Measurements from ENCODE around the gene KDM5B.
"Not testable (repeated sequence)": the region's sequence is repeated elsewhere in the genome, so short reads cannot be mapped to it uniquely, and the experiment has no call there.

The KDM5B gene

DNA sequence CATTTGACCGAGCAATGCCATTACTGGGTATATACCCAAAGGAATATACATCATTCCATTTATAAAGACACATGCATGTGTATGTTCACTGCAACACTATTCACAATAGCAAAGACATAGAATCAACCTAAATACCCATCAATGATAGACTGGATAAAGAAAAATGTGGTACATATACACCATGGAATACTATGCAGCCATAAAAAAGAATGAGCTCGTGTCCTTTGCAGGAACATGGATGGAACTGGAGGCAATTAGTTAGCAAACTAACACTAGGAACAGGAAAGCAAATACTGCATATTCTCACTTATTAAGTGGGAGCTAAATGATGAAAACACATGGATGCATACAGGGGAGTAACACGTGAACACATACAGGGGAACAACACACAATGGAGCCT is 63.5 kb downstream of the KDM5B start:
- not testable (repeated sequence) for H3K4me1 ChIP-seq (ENCODE audit: insufficient read depth, low read length); H3K9me3 ChIP-seq (ENCODE audit: insufficient read depth, low read depth, low read length); H3K9ac ChIP-seq (ENCODE audit: low read depth, low read length); H3K27ac ChIP-seq (ENCODE audit: low read depth, low read length); H3K4me3 ChIP-seq (ENCODE audit: low read length); H3K27me3 ChIP-seq (ENCODE audit: insufficient read depth, low read length)
- 94% methylated on average over 3 of the region's 3 CpGs for WGBS
- peaks cover 94% of the 10 kb centered on the region for H3K36me3 ChIP-seq (ENCODE audit: insufficient read depth, low read length)

DNA sequence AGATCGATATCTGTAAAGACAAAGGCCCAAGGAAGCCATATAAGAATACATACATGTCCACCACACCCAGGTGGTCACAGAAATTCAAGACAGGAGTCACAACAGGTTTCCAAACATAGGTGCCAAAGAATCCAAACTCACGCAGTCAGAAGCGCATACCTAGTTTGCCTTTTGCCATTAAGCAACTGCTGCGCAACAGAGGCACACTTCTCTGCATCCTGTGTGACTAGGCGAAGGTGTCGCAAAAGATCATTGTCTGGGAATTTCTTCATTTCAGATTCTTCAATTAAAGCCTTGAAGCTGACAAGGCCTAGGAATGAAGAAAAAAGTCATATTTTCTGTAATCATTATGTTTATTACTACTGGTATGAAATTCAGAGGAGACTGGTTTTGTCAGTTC is 65.7 kb downstream of the KDM5B start:
- H3K4me1 ChIP-seq (ENCODE audit: insufficient read depth, low read length): no peaks in the 10 kb centered on the region
- no peak overlapping the region for H3K4me3 ChIP-seq (ENCODE audit: low read length)
- no peak overlapping the region for H3K27ac ChIP-seq (ENCODE audit: low read depth, low read length)
- H3K9me3 ChIP-seq (ENCODE audit: insufficient read depth, low read depth, low read length): peaks cover 8% of the 10 kb centered on the region; the same call in 1 of the 2 replicates
- H3K9ac ChIP-seq (ENCODE audit: low read depth, low read length): no peak overlapping the region
- H3K27me3 ChIP-seq (ENCODE audit: insufficient read depth, low read length): no peaks in the 10 kb centered on the region
- H3K36me3 ChIP-seq (ENCODE audit: insufficient read depth, low read length): peaks cover 89% of the 10 kb centered on the region
- 98% methylated on average over 6 of the region's 6 CpGs for WGBS

DNA sequence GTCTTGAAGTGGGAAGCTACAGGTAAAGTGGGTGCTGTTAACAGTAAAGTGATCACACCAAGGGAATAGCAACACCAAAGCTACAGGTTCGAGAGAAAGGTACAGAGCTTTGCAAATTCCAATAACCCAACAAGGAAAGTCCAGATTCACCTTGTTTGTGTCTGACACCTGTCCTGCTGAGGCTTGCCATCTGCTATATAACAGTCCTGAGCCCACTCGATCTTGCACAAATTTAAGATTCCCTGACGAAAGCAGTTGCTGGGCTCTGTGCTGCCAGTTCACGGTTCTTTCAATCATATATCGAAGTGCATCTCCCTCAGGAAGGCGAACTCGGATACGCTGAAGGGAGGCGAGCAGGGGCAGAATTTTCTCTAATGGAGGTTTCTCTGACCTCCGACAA is 75.0 kb downstream of the KDM5B start:
- no peaks in the 10 kb centered on the region for H3K4me1 ChIP-seq (ENCODE audit: insufficient read depth, low read length)
- H3K27ac ChIP-seq (ENCODE audit: low read depth, low read length): no peak overlapping the region
- no peaks in the 10 kb centered on the region for H3K27me3 ChIP-seq (ENCODE audit: insufficient read depth, low read length)
- peaks cover 100% of the 10 kb centered on the region for H3K36me3 ChIP-seq (ENCODE audit: insufficient read depth, low read length)
- 95% methylated on average over 10 of the region's 10 CpGs for whole genome bisulfite sequencing
- no peaks in the 10 kb centered on the region for H3K9me3 ChIP-seq (ENCODE audit: insufficient read depth, low read depth, low read length)
- no peak overlapping the region for H3K9ac ChIP-seq (ENCODE audit: low read depth, low read length)
- no peak overlapping the region for H3K4me3 ChIP-seq (ENCODE audit: low read length)

DNA sequence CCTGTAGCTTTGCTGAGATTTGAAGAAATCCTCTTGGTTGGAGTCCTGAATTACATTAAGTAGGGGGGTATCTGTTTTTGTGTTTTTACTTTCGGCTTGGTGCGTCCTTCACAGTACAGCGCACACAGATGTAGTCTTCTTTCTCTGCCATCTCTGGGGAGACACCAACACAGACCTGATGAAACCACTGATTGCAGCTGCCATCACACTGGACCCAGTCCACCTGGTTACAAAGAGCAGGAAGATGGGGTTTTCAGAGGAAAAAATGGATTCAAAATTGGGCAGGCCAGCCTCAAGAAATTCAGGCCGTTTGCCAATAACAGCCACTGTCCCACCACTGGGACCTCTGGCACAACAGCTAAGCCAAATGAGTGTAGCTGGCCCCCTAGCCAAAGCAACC is 79.3 kb downstream of the KDM5B start:
- Histone ChIP-seq H3K9me3 (ENCODE audit: insufficient read depth, low read depth, low read length) (no peaks in the 10 kb centered on the region), H3K4me3 (ENCODE audit: low read length) (no peak overlapping the region), H3K27me3 (ENCODE audit: insufficient read depth, low read length) (no peaks in the 10 kb centered on the region), H3K9ac (ENCODE audit: low read depth, low read length) (no peak overlapping the region), H3K4me1 (ENCODE audit: insufficient read depth, low read length) (no peaks in the 10 kb centered on the region), H3K27ac (ENCODE audit: low read depth, low read length) (no peak overlapping the region), H3K36me3 (ENCODE audit: insufficient read depth, low read length) (peaks cover 97% of the 10 kb centered on the region)
- WGBS: 96% methylated on average over 4 of the region's 4 CpGs

DNA sequence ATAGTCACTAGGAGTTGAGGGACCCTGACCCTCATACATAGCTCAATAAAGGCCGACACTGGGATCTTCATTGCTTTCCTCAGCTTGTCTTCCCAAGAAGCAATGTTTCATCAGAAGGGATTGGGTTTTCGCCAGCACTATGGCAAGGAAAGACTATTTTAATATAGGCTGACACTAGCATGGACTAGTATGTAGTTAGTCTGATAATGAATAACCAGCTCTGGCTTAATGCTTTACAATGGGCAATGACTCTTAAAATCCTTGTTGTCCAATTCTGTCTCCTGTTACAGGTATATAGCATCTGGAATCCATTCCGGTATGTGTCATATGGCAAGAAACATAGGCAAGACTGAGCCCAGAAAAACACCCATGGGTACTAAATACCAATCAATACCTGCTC is 82.7 kb downstream of the KDM5B start:
- no peaks in the 10 kb centered on the region for H3K9me3 ChIP-seq (ENCODE audit: insufficient read depth, low read depth, low read length)
- H3K4me1 ChIP-seq (ENCODE audit: insufficient read depth, low read length): no peaks in the 10 kb centered on the region
- H3K36me3 ChIP-seq (ENCODE audit: insufficient read depth, low read length): peaks cover 63% of the 10 kb centered on the region
- WGBS: 94% methylated on average over 3 of the region's 3 CpGs
- no peak overlapping the region for H3K4me3 ChIP-seq (ENCODE audit: low read length)
- H3K27me3 ChIP-seq (ENCODE audit: insufficient read depth, low read length): no peaks in the 10 kb centered on the region
- H3K9ac ChIP-seq (ENCODE audit: low read depth, low read length): no peak overlapping the region
- H3K27ac ChIP-seq (ENCODE audit: low read depth, low read length): no peak overlapping the region

DNA sequence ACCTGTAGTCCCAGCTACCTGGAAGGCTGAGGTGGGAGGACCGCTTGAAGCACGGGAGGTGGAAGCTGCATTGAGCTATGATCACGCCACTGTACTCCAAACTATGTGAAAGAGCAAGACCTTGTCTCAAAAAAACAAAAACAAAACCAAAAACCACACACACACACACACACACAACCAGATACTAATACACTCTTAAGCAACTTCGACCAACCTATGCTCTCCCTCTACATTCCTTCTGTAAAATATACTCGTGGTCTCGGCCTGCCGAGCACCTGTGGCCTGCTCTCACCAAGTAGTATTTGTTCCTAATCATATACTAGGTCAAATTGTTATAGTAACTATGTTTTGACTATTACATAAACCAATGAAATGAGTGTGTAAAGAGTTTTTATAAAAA is 84.5 kb downstream of the KDM5B start:
- no peaks in the 10 kb centered on the region for H3K4me1 ChIP-seq (ENCODE audit: insufficient read depth, low read length)
- 91% methylated on average over 7 of the region's 7 CpGs for WGBS

DNA sequence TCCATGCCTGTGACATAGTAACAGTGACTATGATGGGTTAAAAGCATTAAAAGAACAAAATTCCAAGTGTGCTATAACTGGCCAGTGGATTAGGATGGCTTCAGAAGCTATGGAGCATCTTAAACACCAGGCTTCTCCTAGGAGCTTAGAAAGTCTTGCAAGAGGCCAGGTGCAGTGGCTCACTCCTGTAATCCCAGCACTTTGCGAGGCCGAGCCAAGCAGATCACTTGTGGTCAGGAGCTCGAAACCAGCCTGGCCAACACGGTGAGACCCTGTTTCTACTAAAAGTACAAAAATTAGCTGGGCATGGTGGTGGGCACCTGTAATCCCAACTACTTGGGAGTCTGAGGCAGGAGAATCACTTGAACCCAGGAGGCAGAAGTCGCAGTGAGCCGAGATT is 85.2 kb downstream of the KDM5B start:
- not testable (repeated sequence) for H3K27ac ChIP-seq (ENCODE audit: low read depth, low read length); H3K27me3 ChIP-seq (ENCODE audit: insufficient read depth, low read length); H3K9ac ChIP-seq (ENCODE audit: low read depth, low read length); H3K4me3 ChIP-seq (ENCODE audit: low read length); H3K9me3 ChIP-seq (ENCODE audit: insufficient read depth, low read depth, low read length); H3K4me1 ChIP-seq (ENCODE audit: insufficient read depth, low read length)
- H3K36me3 ChIP-seq (ENCODE audit: insufficient read depth, low read length): peaks cover 38% of the 10 kb centered on the region
- 79% methylated on average over 6 of the region's 6 CpGs for WGBS

More for the DNA sequence above, 84.5 kb downstream of the KDM5B start:
- H3K36me3 ChIP-seq (ENCODE audit: insufficient read depth, low read length): peaks cover 45% of the 10 kb centered on the region
- no peaks in the 10 kb centered on the region for H3K9me3 ChIP-seq (ENCODE audit: insufficient read depth, low read depth, low read length)
- H3K4me3 ChIP-seq (ENCODE audit: low read length): no peak overlapping the region
- H3K27ac ChIP-seq (ENCODE audit: low read depth, low read length): no peak overlapping the region
- H3K9ac ChIP-seq (ENCODE audit: low read depth, low read length): no peak overlapping the region
- no peaks in the 10 kb centered on the region for H3K27me3 ChIP-seq (ENCODE audit: insufficient read depth, low read length)

DNA sequence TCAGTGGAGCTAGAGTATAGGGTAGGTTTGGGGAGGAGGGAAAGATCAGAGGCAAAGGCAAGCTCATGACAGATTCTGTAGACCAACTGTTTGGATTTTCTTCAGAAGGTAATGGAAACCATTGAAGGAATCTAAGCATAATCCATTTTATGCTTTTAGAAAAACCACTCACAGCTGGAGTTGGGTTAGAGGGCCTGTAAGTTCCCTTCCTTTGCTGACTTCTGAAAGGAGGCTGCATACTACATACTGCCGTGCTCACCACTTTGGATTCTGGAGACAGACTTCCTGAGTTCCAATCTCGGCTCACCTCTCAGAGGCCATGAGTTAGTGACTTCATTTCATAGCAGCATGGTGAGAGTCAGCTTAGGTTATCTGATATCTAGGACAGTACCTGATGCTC is 91.6 kb downstream of the KDM5B start:
- Histone ChIP-seq H3K4me3 (ENCODE audit: low read length) (no peak overlapping the region), H3K27me3 (ENCODE audit: insufficient read depth, low read length) (peaks cover 5% of the 10 kb centered on the region; the same call in 1 of the 2 replicates), H3K27ac (ENCODE audit: low read depth, low read length) (no peak overlapping the region), H3K9ac (ENCODE audit: low read depth, low read length) (no peak overlapping the region), H3K36me3 (ENCODE audit: insufficient read depth, low read length) (no peaks in the 10 kb centered on the region), H3K9me3 (ENCODE audit: insufficient read depth, low read depth, low read length) (no peaks in the 10 kb centered on the region), H3K4me1 (ENCODE audit: insufficient read depth, low read length) (peaks cover 21% of the 10 kb centered on the region)
- WGBS: 91% methylated on average over 2 of the region's 2 CpGs

DNA sequence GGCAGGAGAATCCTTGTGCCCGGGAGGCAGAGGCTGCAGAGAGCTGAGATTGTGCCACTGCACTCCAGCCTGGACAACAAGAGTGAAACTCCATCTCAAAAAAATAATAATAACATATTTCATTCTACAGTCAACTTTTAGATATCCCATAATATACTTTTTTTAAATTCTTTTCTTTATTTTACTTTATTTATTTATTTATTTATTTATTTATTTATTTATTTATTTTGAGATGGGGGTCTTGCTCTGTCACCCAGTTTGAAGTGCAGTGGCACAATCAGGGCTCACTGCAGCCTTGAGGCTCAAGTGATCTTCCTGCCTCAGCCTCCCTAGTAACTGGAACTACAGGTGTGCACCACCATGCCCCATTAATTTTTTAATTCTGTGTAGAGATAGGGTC is 94.0 kb downstream of the KDM5B start:
- peaks cover 30% of the 10 kb centered on the region for H3K4me1 ChIP-seq (ENCODE audit: insufficient read depth, low read length)
- not testable (repeated sequence) for H3K9me3 ChIP-seq (ENCODE audit: insufficient read depth, low read depth, low read length); H3K36me3 ChIP-seq (ENCODE audit: insufficient read depth, low read length); H3K4me3 ChIP-seq (ENCODE audit: low read length); H3K27ac ChIP-seq (ENCODE audit: low read depth, low read length); H3K9ac ChIP-seq (ENCODE audit: low read depth, low read length)
- WGBS: 94% methylated on average over 1 of the region's 1 CpG
- H3K27me3 ChIP-seq (ENCODE audit: insufficient read depth, low read length): peaks cover 30% of the 10 kb centered on the region

DNA sequence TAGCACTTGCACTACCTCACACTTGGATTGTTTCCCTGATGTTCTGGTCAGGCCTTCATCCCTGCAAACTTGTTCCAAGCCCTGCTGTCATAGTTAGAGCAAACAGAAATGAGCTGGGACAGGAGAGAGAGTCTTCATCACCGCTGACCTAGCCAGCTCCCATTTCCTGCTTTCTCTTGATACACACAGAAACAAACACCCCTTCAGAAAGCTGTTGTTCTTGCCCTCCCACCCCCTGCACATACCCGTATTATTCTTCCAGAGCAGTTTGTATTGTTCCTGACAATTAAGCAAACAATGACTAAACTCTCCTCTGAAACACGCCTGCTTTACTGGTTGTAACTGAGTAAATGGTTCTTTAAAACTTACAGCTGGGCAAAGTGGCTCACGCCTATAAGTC is 95.1 kb downstream of the KDM5B start:
- Histone ChIP-seq H3K9ac (ENCODE audit: low read depth, low read length) (no peak overlapping the region), H3K4me3 (ENCODE audit: low read length) (no peak overlapping the region), H3K36me3 (ENCODE audit: insufficient read depth, low read length) (no peaks in the 10 kb centered on the region), H3K27me3 (ENCODE audit: insufficient read depth, low read length) (peaks cover 41% of the 10 kb centered on the region), H3K27ac (ENCODE audit: low read depth, low read length) (no peak overlapping the region), H3K4me1 (ENCODE audit: insufficient read depth, low read length) (peaks cover 32% of the 10 kb centered on the region), H3K9me3 (ENCODE audit: insufficient read depth, low read depth, low read length) (no peaks in the 10 kb centered on the region)
- 59% methylated on average over 4 of the region's 4 CpGs for WGBS

DNA sequence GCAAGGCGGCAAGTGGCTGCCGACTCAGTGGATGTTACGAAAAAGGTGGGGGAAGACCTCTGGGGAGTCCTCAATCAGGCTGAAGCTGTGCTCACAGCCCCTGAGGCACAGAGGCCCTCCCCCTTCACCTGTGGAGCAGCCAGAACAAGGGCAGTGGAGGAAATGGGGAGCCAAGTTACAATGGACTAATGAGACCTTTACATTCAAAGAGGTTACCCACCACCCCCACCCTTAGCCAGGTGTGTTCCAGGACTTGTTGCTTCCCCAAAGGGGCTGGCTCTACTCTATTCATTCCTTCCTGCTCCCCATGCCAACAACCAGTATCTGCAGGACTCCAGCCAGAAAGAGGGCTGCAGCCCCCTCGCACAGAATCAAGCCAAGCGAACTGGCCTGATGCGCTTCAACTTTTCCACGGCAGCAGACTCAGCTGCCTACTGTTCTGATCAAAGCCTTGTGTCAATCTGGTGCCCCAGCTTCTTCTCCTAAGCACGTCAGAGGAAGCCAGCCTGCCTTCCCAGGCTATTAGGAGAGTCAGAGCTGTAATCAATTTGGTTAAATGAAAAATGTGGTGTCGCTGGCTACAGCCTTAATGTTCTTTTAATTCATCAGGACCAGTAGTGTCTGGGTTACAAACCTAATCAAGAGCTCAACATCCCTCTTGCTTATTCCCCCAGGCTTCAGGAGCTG is 96.1 kb downstream of the KDM5B start:
- Histone ChIP-seq H3K9me3 (ENCODE audit: insufficient read depth, low read depth, low read length) (no peaks in the 10 kb centered on the region), H3K36me3 (ENCODE audit: insufficient read depth, low read length) (no peaks in the 10 kb centered on the region), H3K4me1 (ENCODE audit: insufficient read depth, low read length) (peaks cover 32% of the 10 kb centered on the region), H3K27me3 (ENCODE audit: insufficient read depth, low read length) (peaks cover 44% of the 10 kb centered on the region), H3K27ac (ENCODE audit: low read depth, low read length) (no peak overlapping the region), H3K9ac (ENCODE audit: low read depth, low read length) (no peak overlapping the region), H3K4me3 (ENCODE audit: low read length) (no peak overlapping the region)
- 70% methylated on average over 9 of the region's 9 CpGs for WGBS

Data from HUES64 (cell line).